ENCODE data around the gene COMMD4.
"Not testable (repeated sequence)": the region's sequence is repeated elsewhere in the genome, so short reads cannot be mapped to it uniquely, and the experiment has no call there.

COMMD4 gene

DNA sequence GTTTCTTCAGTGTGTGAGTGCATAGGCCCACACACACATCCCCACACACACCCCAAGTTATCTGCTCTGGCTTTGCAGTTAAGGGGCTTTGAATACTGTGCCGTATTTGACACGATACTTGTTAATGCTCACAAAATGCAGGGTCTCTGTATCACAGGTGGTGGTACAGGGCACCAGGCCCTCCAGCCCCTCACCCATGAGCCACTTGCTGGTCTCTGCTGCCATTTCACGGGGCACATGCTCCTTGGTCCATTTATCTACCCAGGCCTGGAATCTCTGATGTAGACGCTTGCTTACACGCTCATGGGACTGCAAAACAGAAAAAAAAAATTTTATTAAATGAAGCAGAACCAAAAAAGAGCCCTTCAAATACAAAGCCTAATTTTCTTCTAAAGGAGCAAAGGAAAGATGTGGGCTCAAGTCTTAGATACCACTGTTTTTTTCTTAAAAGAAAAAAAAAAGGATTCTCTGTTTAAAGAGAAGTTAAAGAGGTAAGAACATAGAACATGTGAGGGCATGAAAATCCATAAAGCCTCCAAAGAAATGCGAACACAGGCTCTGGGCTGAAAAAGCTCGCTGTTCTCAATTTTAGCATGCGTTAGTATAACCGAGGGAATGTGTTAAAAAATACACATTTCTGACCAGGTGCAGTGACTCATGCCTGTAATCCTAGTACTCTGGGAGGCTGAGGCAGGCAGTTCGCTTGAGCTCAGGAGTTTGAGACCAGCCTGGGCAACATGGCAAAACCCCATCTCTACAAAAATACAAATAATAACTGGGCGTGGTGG, 36.2 kb downstream of the COMMD4 start:
- DNase-seq (ENCODE audit: low read depth in 2 of 2, low spot score in 1 of 2): no peak

GRCh38 chr15:75380773-75381172, 44.9 kb downstream of the COMMD4 start:
- no peak for DNase-seq (ENCODE audit: low read depth in 2 of 2, low spot score in 1 of 2)

GRCh38 chr15:75383986-75384385, 48.1 kb downstream of the COMMD4 start:
- DNase-seq (ENCODE audit: low read depth in 2 of 2, low spot score in 1 of 2): not testable (repeated sequence)
